Natural killer cell (primary cell): Measurements from ENCODE around the gene NR6A1. TPM values are rescaled to one million over a fixed set of nuclear protein-coding genes. Genes with fewer than 3 reads are reported as not detected.

Source experiments
- ATAC-seq, 3 donors: fragments of 150-1000 bp in 2 of 3; fragments of 200-7000 bp in 1 of 3; cut with Tn5 transposase; 1 replicate in 1 of 3; 2 replicates in 2 of 3; pipeline ENCODE4 v1.10.0; 2021; ENCODE audit warnings: mild to moderate bottlenecking in 2 of 3, moderate library complexity in 2 of 3
- DNase-seq, 2 donors: peaks; one replicate each; pipeline versions ENCODE4 v3.0.0 to v3.0.0-alpha.2; 2013 to 2021; ENCODE audit warnings: mixed read lengths in 1 of 2
- H3K27ac ChIP-seq: one replicate; pipeline ENCODE4 v1.5.1; 2013; ENCODE audit warnings: mild to moderate bottlenecking, low read length
- H3K27me3 ChIP-seq: one replicate; pipeline ENCODE4 v1.6.1; 2013; ENCODE audit warnings: low read length; ENCODE audit not compliant: control insufficient read depth, insufficient read depth
- H3K36me3 ChIP-seq: one replicate; pipeline ENCODE4 v1.6.1; 2013; ENCODE audit warnings: low read length; ENCODE audit not compliant: control insufficient read depth, insufficient read depth
- H3K4me1 ChIP-seq: one replicate; pipeline ENCODE4 v1.6.1; 2013; ENCODE audit warnings: low read length; ENCODE audit not compliant: control insufficient read depth, insufficient read depth
- H3K4me3 ChIP-seq: one replicate; pipeline ENCODE4 v1.5.1; 2013; ENCODE audit warnings: low read length
- H3K9me3 ChIP-seq: one replicate; pipeline ENCODE4 v1.6.1; 2013; ENCODE audit warnings: low read length; ENCODE audit not compliant: control insufficient read depth, insufficient read depth
- H3K27ac Mint-ChIP-seq, 2 donors: one replicate each; pipeline ENCODE4 v1.8.0; 2022; ENCODE audit warnings: mild to moderate bottlenecking in 2 of 2, mixed read lengths in 2 of 2, moderate library complexity in 1 of 2
- H3K27me3 Mint-ChIP-seq, 2 donors: one replicate each; pipeline ENCODE4 v1.8.0; 2022; ENCODE audit warnings: low read depth in 2 of 2, mixed read lengths in 2 of 2
- H3K36me3 Mint-ChIP-seq: one replicate; pipeline ENCODE4 v1.8.0; 2022; ENCODE audit warnings: mixed read lengths
- H3K4me1 Mint-ChIP-seq, 2 donors: one replicate each; pipeline ENCODE4 v1.8.0; 2022; ENCODE audit warnings: mixed read lengths in 2 of 2
- H3K4me3 Mint-ChIP-seq: one replicate; pipeline ENCODE4 v1.8.0; 2022; ENCODE audit warnings: mild to moderate bottlenecking, moderate library complexity, mixed read lengths
- H3K9me3 Mint-ChIP-seq, 2 donors: one replicate each; pipeline ENCODE4 v1.8.0; 2022; ENCODE audit warnings: mixed read lengths in 2 of 2
- CTCF ChIP-seq: fragments of 200-600 bp; IDR thresholded peaks from one replicate; pipeline ENCODE4 v1.8.0; 2022; ENCODE audit warnings: antibody characterized with exemption
- WGBS: methylation state at CpG from one replicate; pipeline ENCODE4 v1.1.7; 2013; ENCODE audit warnings: missing lambda C conversion rate; ENCODE audit not compliant: insufficient coverage; 5-methylcytosine and 5-hydroxymethylcytosine counted together
- intact Hi-C: fragments of 100-400 bp; cut with micrococcal nuclease; formaldehyde crosslinking; loops from one replicate; pipeline ENCODE4 v1.14.2; 2022
- total RNA-seq, 4 donors: library from RNA; stranded (reverse); fragments of 120-200 nt in 1 of 4; gene quantifications; one replicate each; pipeline versions ENCODE4 v1.2.3 to v1.2.4, GENCODE V29; 2013 to 2022

The NR6A1 gene
- total RNA-seq, 3 donors from 2014 or later (not counting 1 experiment from before 2014, with no cell fraction given): 0.07 to 0.75 (median 0.49) TPM

- no peaks in the 10 kb centered on the region for H3K36me3 Mint-ChIP-seq
- no peak for TF ChIP-seq CTCF
- intact Hi-C loops: no loop called here
- no peak overlapping the region for H3K27ac ChIP-seq
- peaks cover 5% of the 10 kb centered on the region for H3K4me1 ChIP-seq
- no peak overlapping the region for H3K4me3 Mint-ChIP-seq
- DNase-seq (no peak), ATAC-seq (no peak)
- no peaks in the 10 kb centered on the region for H3K36me3 ChIP-seq
- H3K27me3 Mint-ChIP-seq: peaks cover 7 to 14% of the 10 kb centered on the region in 2 donors
- no peak overlapping the region for H3K27ac Mint-ChIP-seq
- H3K27me3 ChIP-seq: peaks cover 8% of the 10 kb centered on the region
- H3K4me1 Mint-ChIP-seq: peaks cover 0 to 6% of the 10 kb centered on the region in 2 donors
- no peak overlapping the region for H3K4me3 ChIP-seq
- WGBS: 91% methylated on average over 12 of the region's 12 CpGs
- no peaks in the 10 kb centered on the region for H3K9me3 ChIP-seq
- no peaks in the 10 kb centered on the region for H3K9me3 Mint-ChIP-seq
Observed at GRCh38 chr9:124478354-124478753, 292.8 kb downstream of the NR6A1 start.

- ATAC-seq: no peak
- no peaks in the 10 kb centered on the region for H3K36me3 Mint-ChIP-seq
- Histone ChIP-seq H3K36me3 (no peaks in the 10 kb centered on the region), H3K9me3 (no peaks in the 10 kb centered on the region), H3K27me3 (peaks cover 8% of the 10 kb centered on the region), H3K4me1 (peaks cover 5% of the 10 kb centered on the region), H3K27ac (no peak overlapping the region), H3K4me3 (no peak overlapping the region)
- peaks cover 0 to 6% of the 10 kb centered on the region in 2 donors for H3K4me1 Mint-ChIP-seq
- intact Hi-C loops: no loop called here
- 23% methylated on average over 47 of the region's 53 CpGs for WGBS
- no peak overlapping the region for H3K4me3 Mint-ChIP-seq
- DNase-seq: no peak
- H3K27ac Mint-ChIP-seq: no peak overlapping the region
- no peaks in the 10 kb centered on the region for H3K9me3 Mint-ChIP-seq
- H3K27me3 Mint-ChIP-seq: peaks cover 7 to 14% of the 10 kb centered on the region in 2 donors
- TF ChIP-seq CTCF: no peak
Observed at GRCh38 chr9:124477648-124478285, 293.3 kb downstream of the NR6A1 start.

GRCh38 chr9:124477211-124477647, 293.9 kb downstream of the NR6A1 start:
- Mint-ChIP-seq H3K9me3 (no peaks in the 10 kb centered on the region), H3K36me3 (no peaks in the 10 kb centered on the region), H3K4me1 (peaks cover 0 to 6% of the 10 kb centered on the region in 2 donors), H3K4me3 (no peak overlapping the region), H3K27me3 (peaks cover 7 to 15% of the 10 kb centered on the region in 2 donors), H3K27ac (no peak overlapping the region)
- H3K4me1 ChIP-seq: peaks cover 5% of the 10 kb centered on the region
- H3K4me3 ChIP-seq: no peak overlapping the region
- no peak overlapping the region for H3K27ac ChIP-seq
- intact Hi-C loops: no loop called here
- no peak for DNase-seq
- WGBS: 43% methylated on average over 19 of the region's 19 CpGs
- peaks cover 8% of the 10 kb centered on the region for H3K27me3 ChIP-seq
- ATAC-seq: no peak
- no peaks in the 10 kb centered on the region for H3K36me3 ChIP-seq
- no peak for TF ChIP-seq CTCF
- no peaks in the 10 kb centered on the region for H3K9me3 ChIP-seq
